ENCODE data around the gene GCSAM.

- no peak for TF ChIP-seq CTCF (IDR thresholded peaks at IDR 0.05)
- no peak for TF ChIP-seq POLR2A (IDR thresholded peaks at IDR 0.05)
These were observed 31.1 kb downstream of the GCSAM start for GRCh38 chr3:112101916-112102315.

Measured in ovary (tissue), 3 donors.